ENCODE measurements around the gene SEZ6. TPM values are rescaled to one million over a fixed set of nuclear protein-coding genes. Genes with fewer than 3 reads are reported as not detected.

SEZ6 gene
- polyA plus RNA-seq, 1 donor: 0.12 TPM

GRCh38 chr17:28953444-28954118, 52.3 kb downstream of the SEZ6 start:
- no peak for DNase-seq

DNA sequence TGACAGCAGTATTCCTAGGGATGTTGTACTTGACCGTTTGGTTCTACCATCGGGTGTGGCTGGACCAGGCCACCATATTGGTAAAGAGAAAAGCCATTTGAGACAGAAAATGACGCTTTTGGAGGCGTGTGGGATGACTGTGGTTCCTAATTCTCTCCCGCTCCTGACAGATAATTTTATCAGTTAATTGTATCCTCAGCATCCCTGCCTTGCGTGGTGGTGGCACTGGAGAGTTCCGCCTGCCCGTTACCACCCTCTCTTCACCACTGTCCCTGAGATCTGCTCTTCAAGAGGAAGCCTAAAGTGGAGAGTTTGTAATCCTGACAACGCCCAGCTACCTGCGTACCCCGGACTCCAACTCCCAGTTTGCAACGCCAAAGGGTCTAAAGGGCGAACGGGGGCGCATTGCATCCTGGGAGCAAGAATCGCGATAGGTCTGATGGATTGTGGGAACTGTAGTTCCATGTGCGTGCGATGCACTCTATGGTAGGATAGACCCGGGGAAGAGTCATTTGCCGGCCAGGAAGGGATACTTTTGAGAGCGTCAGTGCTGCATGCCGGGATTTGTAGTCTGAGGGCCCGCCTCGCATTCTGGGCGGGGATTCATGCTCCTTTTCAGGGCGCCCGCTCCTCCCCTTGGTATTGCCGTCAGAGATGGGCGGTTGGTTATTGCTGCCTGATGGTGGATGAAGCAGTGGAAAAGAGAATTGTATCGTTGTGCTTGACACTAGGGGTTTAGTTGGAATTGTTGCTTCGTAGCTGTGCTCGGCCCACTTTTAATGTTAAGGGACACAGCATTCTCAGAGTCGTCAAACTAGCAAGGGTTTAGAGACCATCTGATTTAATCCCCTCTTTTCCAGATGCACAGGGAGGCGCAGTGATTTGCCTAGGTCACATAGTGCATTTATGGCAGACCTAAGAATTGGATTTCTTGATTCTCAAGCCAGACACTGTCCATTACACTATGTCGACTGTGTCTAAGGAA, 53.5 kb downstream of the SEZ6 start:
- DNase-seq: peak; percentile 98

DNA sequence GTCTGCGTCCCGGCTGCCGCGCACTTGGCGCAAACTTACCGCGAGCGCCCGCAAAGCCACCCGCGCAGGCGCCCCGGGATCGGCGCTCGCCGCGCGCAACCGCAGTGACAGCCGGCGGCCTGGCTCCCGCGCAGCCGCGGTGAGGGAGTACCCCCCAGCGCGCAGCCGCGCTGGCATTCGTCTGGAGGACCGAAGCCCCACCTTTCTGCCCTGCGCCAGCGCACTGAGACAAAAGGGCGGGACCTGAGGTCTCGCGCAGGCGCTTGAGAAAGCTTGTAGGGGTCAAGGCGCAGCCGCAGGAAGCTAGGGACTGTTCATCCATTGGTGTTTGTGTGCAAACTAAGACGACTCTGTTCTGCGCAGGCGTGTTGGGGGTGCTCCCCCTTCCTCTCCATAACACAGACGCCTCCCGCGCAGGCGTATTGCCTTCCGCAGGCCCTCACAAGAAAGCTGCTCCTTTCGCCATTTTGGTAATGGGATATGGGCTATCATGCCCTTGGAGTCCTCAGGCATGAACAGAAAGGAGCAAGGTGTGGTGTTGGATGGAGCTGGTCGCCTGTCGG, 54.3 kb downstream of the SEZ6 start, which contains the start of gene PHF12:
PHF12 (minus strand) TSS at position 91 of the 563 bp plus-strand sequence. CDS start 558 bp downstream, outside the sequence.
- peak; percentile 100 for DNase-seq

GRCh38 chr17:28950752-28951427, 54.9 kb downstream of the SEZ6 start:
- no peak for DNase-seq

GRCh38 chr17:28950017-28950751, 55.6 kb downstream of the SEZ6 start:
- DNase-seq: no peak

DNA sequence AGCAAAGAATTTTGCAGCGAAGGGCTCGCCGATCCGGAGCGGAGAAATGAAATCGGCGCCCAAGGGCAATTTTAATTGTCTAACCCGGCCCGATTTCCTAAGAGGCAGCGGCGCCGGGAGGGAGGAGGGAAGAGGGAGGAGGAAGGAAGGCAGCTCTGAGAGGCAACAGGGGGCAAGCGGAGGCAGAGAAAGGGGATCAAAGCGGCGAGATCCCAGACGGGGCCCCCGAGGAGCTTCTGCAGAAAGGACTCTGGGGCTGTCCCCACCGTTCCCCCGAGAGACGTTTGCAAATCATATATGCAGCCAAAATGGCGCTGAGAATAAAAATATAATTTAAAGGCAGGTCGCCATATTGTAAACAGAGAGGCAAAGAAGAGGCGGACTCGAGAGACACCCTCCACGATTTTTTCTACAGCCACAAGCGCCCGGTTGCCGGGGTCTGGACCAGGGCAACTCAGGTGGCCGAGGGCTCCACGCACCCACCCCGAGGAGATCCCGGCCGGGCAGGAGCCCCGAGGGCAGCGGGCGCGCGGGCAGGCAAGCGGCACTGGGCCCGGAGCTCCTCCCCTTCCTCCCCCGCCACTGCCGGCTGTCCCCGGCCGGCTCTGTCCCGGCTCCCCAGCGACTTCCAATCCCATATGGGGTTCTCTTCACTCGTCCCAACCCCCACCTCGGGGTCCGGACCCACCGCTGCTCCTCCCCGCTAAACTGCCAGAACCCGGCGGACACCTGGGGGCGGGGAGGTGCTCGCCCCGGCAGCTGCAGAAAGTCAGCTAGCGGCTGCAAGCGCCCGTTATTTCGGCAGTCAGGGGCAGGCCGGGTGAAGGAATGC, 56.4 kb downstream of the SEZ6 start:
- peak; percentile 69 for DNase-seq

DNA sequence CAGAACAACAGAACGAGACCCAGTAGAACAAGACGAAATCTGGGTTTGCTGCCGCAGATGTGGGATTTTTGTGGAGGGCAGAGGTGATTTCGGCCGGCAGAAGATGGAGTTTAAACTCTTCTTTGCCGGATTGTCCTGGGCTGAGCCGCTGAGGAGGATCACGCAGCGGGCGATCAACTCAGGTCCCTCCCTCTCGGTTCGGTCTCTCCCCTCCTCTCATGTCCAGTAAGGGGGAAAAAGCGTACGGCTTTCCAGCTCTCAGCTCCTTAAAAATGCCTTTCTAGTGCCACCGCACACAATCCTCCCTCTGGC, 57.0 kb downstream of the SEZ6 start:
- DNase-seq: peak; percentile 57

GRCh38 chr17:28948342-28948741, 57.5 kb downstream of the SEZ6 start:
- DNase-seq: no peak

GRCh38 chr17:28947639-28948038, 58.2 kb downstream of the SEZ6 start:
- DNase-seq: no peak

- no peak for DNase-seq
Observed at GRCh38 chr17:28946239-28946638, 59.6 kb downstream of the SEZ6 start.

- no peak for DNase-seq
Observed at GRCh38 chr17:28944862-28945741, 60.7 kb downstream of the SEZ6 start.

DNA sequence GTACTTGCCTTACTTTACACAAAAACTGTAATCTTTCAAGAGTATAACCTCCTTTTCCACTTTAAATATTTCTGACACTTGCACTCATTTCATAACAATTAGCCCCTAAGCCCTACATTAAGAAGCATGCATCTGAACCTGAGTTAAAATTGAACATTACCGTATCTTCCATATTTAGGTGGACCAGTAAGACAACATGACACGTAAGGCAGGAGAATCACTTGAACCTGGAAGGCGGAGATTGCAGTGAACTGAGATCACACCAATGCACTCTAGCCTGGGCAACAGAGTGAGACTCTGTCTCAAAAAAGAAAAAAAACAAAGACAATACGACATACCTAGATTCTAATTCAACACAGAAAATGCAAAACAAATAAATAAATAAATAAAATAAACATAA, 61.5 kb downstream of the SEZ6 start:
- no peak for DNase-seq

GRCh38 chr17:28942925-28943324, 62.9 kb downstream of the SEZ6 start:
- no peak for DNase-seq

GRCh38 chr17:28941251-28941650, 64.6 kb downstream of the SEZ6 start:
- DNase-seq: no peak

DNA sequence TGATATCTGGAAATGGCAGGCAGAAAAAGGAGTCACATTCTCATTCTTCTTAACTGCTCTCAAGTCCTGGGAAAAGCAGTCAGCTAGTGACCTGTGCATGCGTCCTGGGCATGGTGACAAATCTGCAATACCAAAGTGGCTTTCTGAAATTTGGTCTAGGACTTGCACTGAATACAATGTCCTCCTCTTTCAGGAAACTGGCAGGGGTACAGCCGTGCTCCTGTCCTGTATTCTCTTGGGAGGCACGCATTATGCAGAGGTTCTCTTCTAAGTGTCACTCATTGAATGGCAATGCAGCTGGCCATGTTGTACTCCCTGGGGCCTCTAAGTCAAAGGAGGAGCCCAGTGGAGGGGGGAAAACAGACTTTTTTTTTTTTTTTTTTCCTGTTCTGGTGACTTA, 65.2 kb downstream of the SEZ6 start:
- DNase-seq: no peak

GRCh38 chr17:28940142-28940541, 65.7 kb downstream of the SEZ6 start:
- no peak for DNase-seq

GRCh38 chr17:28938552-28938951, 67.3 kb downstream of the SEZ6 start:
- DNase-seq: no peak

GRCh38 chr17:28937044-28937729, 68.6 kb downstream of the SEZ6 start:
- no peak for DNase-seq

- no peak for DNase-seq
Observed at GRCh38 chr17:28935744-28936460, 69.9 kb downstream of the SEZ6 start.
